ENCODE data around the gene C1orf167.

The C1orf167 gene

DNA sequence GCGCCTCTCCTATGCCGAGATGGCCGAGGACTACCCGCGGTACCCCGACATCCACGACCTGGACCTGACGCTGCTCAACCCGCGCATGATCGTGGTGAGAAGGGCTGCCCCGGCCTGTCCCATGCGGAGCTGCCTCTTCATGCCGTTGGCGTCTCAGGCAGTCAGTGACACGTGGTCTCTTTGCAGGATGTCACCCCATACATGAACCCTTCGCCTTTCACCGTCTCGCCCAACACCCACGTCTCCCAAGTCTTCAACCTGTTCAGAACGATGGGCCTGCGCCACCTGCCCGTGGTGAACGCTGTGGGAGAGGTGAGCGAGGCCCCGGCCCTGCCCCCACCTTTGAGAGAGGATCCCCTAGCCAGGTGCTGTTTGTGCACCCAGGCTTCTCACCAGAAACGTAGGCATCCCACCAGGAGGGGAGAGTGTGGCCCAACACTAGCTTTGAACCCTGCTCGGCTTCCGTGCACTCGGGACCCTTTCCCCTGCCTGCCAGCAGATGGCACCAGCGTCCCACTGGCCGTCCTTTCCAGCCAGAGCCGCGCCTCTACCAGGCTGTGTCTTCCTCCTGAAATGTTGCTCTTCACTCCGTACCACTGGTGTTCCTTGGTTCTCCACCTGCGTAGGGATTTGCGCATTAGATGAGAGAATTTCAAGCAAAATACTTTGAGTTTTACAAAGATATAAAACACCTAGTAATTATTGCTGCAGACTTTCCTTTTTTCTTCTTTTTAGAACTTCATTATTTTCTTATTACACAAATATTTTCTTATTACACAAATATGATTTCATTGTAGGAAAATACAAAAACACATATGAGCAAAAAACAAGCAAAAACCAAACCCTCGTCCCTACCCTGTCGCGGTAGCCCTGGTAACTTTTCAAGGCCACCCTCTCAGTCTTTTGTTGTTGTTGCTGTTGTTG lies 76.6 kb downstream of the C1orf167 start:
- peak; percentile 69 for DNase-seq

All from stimulated activated CD4-positive, alpha-beta T cell treated with anti-CD3 and anti-CD28 coated beads, Interleukin-1b, Interleukin-23, amount 100 ng/mL, for 48 hours (primary cell).